ENCODE measurements around the gene CCDC142. TPM values are rescaled to one million over a fixed set of nuclear protein-coding genes. Genes with fewer than 3 reads are reported as not detected.

The CCDC142 gene
- total RNA-seq, 1 experiment from 2014 or later, result 14.0 TPM

DNA sequence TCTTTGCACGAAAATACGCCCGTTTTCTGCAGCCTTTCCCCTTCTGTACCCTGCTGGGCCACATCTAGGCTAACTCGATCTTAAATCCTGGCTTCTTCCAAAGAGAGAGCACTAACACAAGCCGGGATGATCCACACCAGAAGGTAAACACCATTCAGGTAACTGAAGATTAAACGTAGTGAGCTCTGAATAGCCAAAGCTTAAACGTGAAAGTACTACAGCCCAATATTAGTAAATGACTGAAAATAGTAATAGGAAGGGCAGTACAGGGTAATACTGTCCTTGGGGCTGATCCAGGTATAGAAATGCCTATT lies 9.9 kb downstream of the CCDC142 start (continued):
- TF ChIP-seq, protein P1, sequence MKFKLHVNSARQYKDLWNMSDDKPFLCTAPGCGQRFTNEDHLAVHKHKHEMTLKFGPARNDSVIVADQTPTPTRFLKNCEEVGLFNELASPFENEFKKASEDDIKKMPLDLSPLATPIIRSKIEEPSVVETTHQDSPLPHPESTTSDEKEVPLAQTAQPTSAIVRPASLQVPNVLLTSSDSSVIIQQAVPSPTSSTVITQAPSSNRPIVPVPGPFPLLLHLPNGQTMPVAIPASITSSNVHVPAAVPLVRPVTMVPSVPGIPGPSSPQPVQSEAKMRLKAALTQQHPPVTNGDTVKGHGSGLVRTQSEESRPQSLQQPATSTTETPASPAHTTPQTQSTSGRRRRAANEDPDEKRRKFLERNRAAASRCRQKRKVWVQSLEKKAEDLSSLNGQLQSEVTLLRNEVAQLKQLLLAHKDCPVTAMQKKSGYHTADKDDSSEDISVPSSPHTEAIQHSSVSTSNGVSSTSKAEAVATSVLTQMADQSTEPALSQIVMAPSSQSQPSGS (CRISPR knock-in tag; IDR thresholded peaks at IDR 0.05; ENCODE audit: borderline replicate concordance, low read depth), result no peak
- TF ChIP-seq ZNF263 (CRISPR knock-in tag; IDR thresholded peaks at IDR 0.05; ENCODE audit: low read depth) (no peak), FOXK1 (CRISPR knock-in tag; IDR thresholded peaks at IDR 0.05) (no peak), MAX (CRISPR knock-in tag; IDR thresholded peaks at IDR 0.05) (no peak), AR (CRISPR knock-in tag; IDR thresholded peaks at IDR 0.05) (no peak), SMAD4 (CRISPR knock-in tag; IDR thresholded peaks at IDR 0.05) (no peak), NR3C1 (CRISPR knock-in tag; conservative IDR thresholded peaks at IDR 0.05; ENCODE audit: low read depth) (no peak)

- no peaks in the 10 kb centered on the region for H3K27me3 Mint-ChIP-seq (ENCODE audit: low read depth)
- peak; percentile 94 for DNase-seq (ENCODE audit: low spot score)
- peak within 1 kb of the TSS; percentile 96 for H3K4me3 Mint-ChIP-seq
- peak within 1 kb of the TSS; percentile 99 for H3K27ac Mint-ChIP-seq
- ChIA-PET POLR2A (interaction anchor here (0.6 to 1.5 kb wide), 7 partner anchors 8 to 222 kb away, joined by 3 to 9 read pairs (median 4); partner anchors contain the start of genes AUP1, CCDC142, HTRA2 and WBP1), CTCF (interaction anchor here (1.0 to 2.7 kb wide), 6 partner anchors 10 to 137 kb away, joined by 3 to 23 read pairs (median 4); partner anchors contain the start of genes CCDC142, TTC31 and WBP1)
- H3K4me1 Mint-ChIP-seq, result peaks cover 11% of the 10 kb centered on the region
- ATAC-seq, result peak; percentile 88
- no peaks in the 10 kb centered on the region for H3K9me3 Mint-ChIP-seq
- H3K36me3 Mint-ChIP-seq, result peaks cover 14% of the 10 kb centered on the region
- TF ChIP-seq RELA (CRISPR knock-in tag; IDR thresholded peaks at IDR 0.05; ENCODE audit: borderline replicate concordance), result peak; percentile 61; the same call in 1 of the 2 replicates
- TF ChIP-seq ZBTB21 (CRISPR knock-in tag; IDR thresholded peaks at IDR 0.05; ENCODE audit: borderline replicate concordance), result peak; percentile 91
- TF ChIP-seq ZNF425 (CRISPR knock-in tag; conservative IDR thresholded peaks at IDR 0.05), result no peak
- no peak for TF ChIP-seq MXD4 (CRISPR knock-in tag; IDR thresholded peaks at IDR 0.05; ENCODE audit: borderline replicate concordance)
- TF ChIP-seq ZBTB43 (CRISPR knock-in tag; IDR thresholded peaks at IDR 0.05), result no peak
- TF ChIP-seq CREM (CRISPR knock-in tag; IDR thresholded peaks at IDR 0.05), result peak; percentile 67; the same call in 1 of the 2 replicates
- TF ChIP-seq, protein P2, sequence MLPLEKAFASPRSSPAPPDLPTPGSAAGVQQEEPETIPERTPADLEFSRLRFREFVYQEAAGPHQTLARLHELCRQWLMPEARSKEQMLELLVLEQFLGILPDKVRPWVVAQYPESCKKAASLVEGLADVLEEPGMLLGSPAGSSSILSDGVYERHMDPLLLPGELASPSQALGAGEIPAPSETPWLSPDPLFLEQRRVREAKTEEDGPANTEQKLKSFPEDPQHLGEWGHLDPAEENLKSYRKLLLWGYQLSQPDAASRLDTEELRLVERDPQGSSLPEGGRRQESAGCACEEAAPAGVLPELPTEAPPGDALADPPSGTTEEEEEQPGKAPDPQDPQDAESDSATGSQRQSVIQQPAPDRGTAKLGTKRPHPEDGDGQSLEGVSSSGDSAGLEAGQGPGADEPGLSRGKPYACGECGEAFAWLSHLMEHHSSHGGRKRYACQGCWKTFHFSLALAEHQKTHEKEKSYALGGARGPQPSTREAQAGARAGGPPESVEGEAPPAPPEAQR (CRISPR knock-in tag; IDR thresholded peaks at IDR 0.05), result no peak
- no peak; the same call in 1 of the 2 replicates for TF ChIP-seq USF1 (CRISPR knock-in tag; IDR thresholded peaks at IDR 0.05)
- TF ChIP-seq ZNF219 (CRISPR knock-in tag; IDR thresholded peaks at IDR 0.05; ENCODE audit: borderline replicate concordance), result no peak
- no peak; the same call in 1 of the 2 replicates for TF ChIP-seq TP53 (CRISPR knock-in tag; IDR thresholded peaks at IDR 0.05)
- 0 out of 2 replicates have a peak, but pooled peaks have one; percentile 45 for TF ChIP-seq MYBL2 (CRISPR knock-in tag; IDR thresholded peaks at IDR 0.05)
- TF ChIP-seq ZNF138 (CRISPR knock-in tag; conservative IDR thresholded peaks at IDR 0.05), result peak; percentile 79; the same call in 1 of the 2 replicates
- peak; percentile 57; the same call in 1 of the 2 replicates for TF ChIP-seq E2F5 (CRISPR knock-in tag; IDR thresholded peaks at IDR 0.05)
- TF ChIP-seq ZNF232 (CRISPR knock-in tag; IDR thresholded peaks at IDR 0.05), result peak; percentile 42; the same call in 1 of the 2 replicates
Observed at GRCh38 chr2:74472086-74472944, 10.5 kb downstream of the CCDC142 start, which contains the start of gene MRPL53. TSS of gene MRPL53 (minus strand) at chr2:74472680. CDS start at chr2:74472660, 20 bp downstream.
